K562 (cell line): Measurements from ENCODE around the gene NINL. TPM values are rescaled to one million over a fixed set of nuclear protein-coding genes. Genes with fewer than 3 reads are reported as not detected.

Experiments used
- ARID3A ChIP-seq: IDR thresholded peaks from 2 replicates; pipeline ENCODE4 v1.6.1; 2012; ENCODE audit warnings: low read depth, low read length, improper control_type of control experiment, borderline replicate concordance
- ASH1L ChIP-seq: fragments of 450-650 bp; IDR thresholded peaks from 2 replicates; pipeline ENCODE4 v1.6.1; 2018; ENCODE audit warnings: borderline replicate concordance, mild to moderate bottlenecking, low read depth; ENCODE audit not compliant: partially characterized antibody
- CSDE1 ChIP-seq, 2 experiments: fragments of 450-650 bp; IDR thresholded peaks; 2 replicates each; pipeline ENCODE4 v1.6.1; 2016; ENCODE audit warnings: mild to moderate bottlenecking in 1 of 2
- CTCFL ChIP-seq: IDR thresholded peaks from 2 replicates; pipeline ENCODE4 v1.6.1; 2011; ENCODE audit warnings: borderline replicate concordance, low read depth, mild to moderate bottlenecking, moderate library complexity, low read length; ENCODE audit not compliant: insufficient read depth, poor library complexity, severe bottlenecking
- ELF2 ChIP-seq: fragments of 250-450 bp; sonication (Bioruptor Pico); IDR thresholded peaks from 2 replicates; pipeline ENCODE4 v1.5.0; 2021; ENCODE audit warnings: mild to moderate bottlenecking
- GATA2 ChIP-seq: sonication (generic); formaldehyde crosslinking; IDR thresholded peaks from 2 replicates; pipeline ENCODE4 v1.4.0; 2020; ENCODE audit warnings: mild to moderate bottlenecking, missing genetic modification reagents
- HMGN3 ChIP-seq: IDR thresholded peaks from 2 replicates; pipeline ENCODE4 v1.6.1; 2011; ENCODE audit warnings: borderline replicate concordance, low read depth, mild to moderate bottlenecking, mixed read lengths, low read length; ENCODE audit not compliant: insufficient read length; ENCODE audit errors: extremely low read depth
- PKNOX1 ChIP-seq: fragments of 450-650 bp; IDR thresholded peaks from 2 replicates; pipeline ENCODE4 v1.6.1; 2016
- SIRT6 ChIP-seq: IDR thresholded peaks from one replicate; pipeline ENCODE4 v1.6.1; 2012; ENCODE audit warnings: low read depth, mild to moderate bottlenecking, control low read depth, inconsistent platforms, low read length, moderate library complexity
- SNRNP70 ChIP-seq: fragments of 200-400 bp; formaldehyde crosslinking; optimal IDR thresholded peaks from 2 replicates; pipeline ENCODE3; 2017; ENCODE audit warnings: low read depth, low read length
- ZBTB33 ChIP-seq: sonication (generic); formaldehyde crosslinking; IDR thresholded peaks from 2 replicates; pipeline ENCODE4 v1.8.1; 2023; ENCODE audit warnings: mild to moderate bottlenecking, missing genetic modification reagents
- ZFP1 ChIP-seq: fragments of 450-650 bp; formaldehyde crosslinking; IDR thresholded peaks from 2 replicates; pipeline ENCODE4 v1.4.0; 2020; ENCODE audit warnings: mild to moderate bottlenecking, mixed read lengths
- ZNF280A ChIP-seq: fragments of 450-650 bp; IDR thresholded peaks from 2 replicates; pipeline ENCODE4 v1.6.1; 2018; ENCODE audit warnings: mild to moderate bottlenecking, low read depth; ENCODE audit not compliant: partially characterized antibody
- ZNF584 ChIP-seq: fragments of 200-800 bp; sonication (Bioruptor generic); IDR thresholded peaks from 2 replicates; pipeline ENCODE4 v1.6.1; 2016; ENCODE audit warnings: low read depth, mild to moderate bottlenecking, missing genetic modification characterization, missing compliant biosample characterization
- polyA plus RNA-seq, 8 experiments: library from polyadenylated mRNA; depleted of rRNA in 4 of 8; stranded (reverse) in 5 of 8; unstranded in 3 of 8; fragments of >200 nt; fragmentation: Nextera tagmentation in 2 of 8; fragmentation: Illumina TruSeq in 1 of 8; extraction: Ambion mirVana in 2 of 8; extraction: Trizol in 1 of 8; gene quantifications; 2 replicates each; pipeline versions ENCODE4 v1.2.1 to v1.2.3, GENCODE V29; 2011 to 2014; ENCODE audit warnings: inconsistent platforms in 1 of 8, missing spikeins in 1 of 8
- total RNA-seq, 7 experiments: library from RNA; depleted of rRNA in 6 of 7; stranded (reverse); fragments of >200 nt in 6 of 7; fragmentation: Illumina TruSeq in 2 of 7; extraction: Trizol in 2 of 7; gene quantifications; 2 replicates each; pipeline versions ENCODE4 v1.2.1 to v1.2.3, GENCODE V29; 2011 to 2021; ENCODE audit warnings: low replicate concordance in 1 of 7

Gene NINL
- total and polyA plus RNA-seq, 9 of the 15 experiments (the other 6 are each of a cell fraction or from before 2014, with no cell fraction given) = 0.03 to 0.22 (median 0.05) TPM; not detected in 5

GRCh38 chr20:25407311-25408169, 177.8 kb downstream of the NINL start, which contains the start of gene GINS1 (continued):
- TF ChIP-seq CTCFL = no peak
- no peak for TF ChIP-seq ASH1L
- no peak for TF ChIP-seq ARID3A
- TF ChIP-seq ZBTB33 (CRISPR knock-in tag) = no peak
- TF ChIP-seq CSDE1 (IDR thresholded peaks at IDR 0.05) = no peak
- TF ChIP-seq SNRNP70 = no peak
- no peak for TF ChIP-seq ZNF584 (CRISPR knock-in tag)
- no peak for TF ChIP-seq SIRT6
- no peak for TF ChIP-seq GATA2 (CRISPR knock-in tag)
- TF ChIP-seq ZFP1 = no peak
- no peak for TF ChIP-seq ELF2 (CRISPR knock-in tag)
- no peak for TF ChIP-seq PKNOX1
- TF ChIP-seq HMGN3 = no peak
- TF ChIP-seq ZNF280A = no peak
